HCT116 (cell line): ENCODE results near the gene LRIG3. TPM values are rescaled to one million over a fixed set of nuclear protein-coding genes. Genes with fewer than 3 reads are reported as not detected.

Experiments
- ATAC-seq: fragments of 200-7000 bp; cut with Tn5 transposase; 2 replicates; pipeline ENCODE4 v1.9.1; 2020; ENCODE audit warnings: mild to moderate bottlenecking, moderate library complexity
- BruUV-seq: library from RNA; stranded (reverse); fragments of 400-500 nt; replicated peaks from 2 replicates; lab custom pipeline; 2021; lab: Mats Ljungman, UMichigan
- CTCF ChIA-PET: fragments of 300-600 bp; sonication (Branson Sonifier 250); formaldehyde crosslinking; loops from one replicate; lab custom pipeline; 2021; ENCODE audit warnings: antibody characterized with exemption; lab: Charles Lee
- POLR2A ChIA-PET: fragments of 300-600, 350-600 bp; sonication (Branson Sonifier 250); formaldehyde crosslinking; loops from one replicate; lab custom pipeline; 2021; ENCODE audit warnings: antibody characterized with exemption; lab: Charles Lee
- RAD21 ChIA-PET, 2 experiments: fragments of 300-600 bp; sonication (Branson Sonifier 250); formaldehyde crosslinking; loops; one replicate each; lab custom pipeline; 2023; ENCODE audit warnings: low total read pairs in 2 of 2; ENCODE audit not compliant: uncharacterized antibody in 2 of 2, unreplicated experiment in 2 of 2, low non-redundant PET in 1 of 2; lab: Charles Lee
- DNase-seq: peaks from one replicate; pipeline ENCODE4 v3.0.0-alpha.2; 2010; ENCODE audit warnings: low read depth, low spot score
- H2AFZ ChIP-seq: fragments of 200-600 bp; shearing (Covaris generic), sonication (generic); 2 replicates; pipeline ENCODE4 v1.6.1; 2017; ENCODE audit warnings: low read depth, mixed run types, mixed read lengths, antibody characterized with exemption, low read length; ENCODE audit not compliant: poor library complexity, severe bottlenecking
- H3K27ac ChIP-seq: 2 replicates; pipeline ENCODE4 v1.5.1; 2012; ENCODE audit warnings: low read depth, low read length
- H3K27me3 ChIP-seq: fragments of 200-600 bp; sonication (generic); 2 replicates; pipeline ENCODE4 v1.6.1; 2016; ENCODE audit warnings: mixed run types, low read length, mixed read lengths; ENCODE audit not compliant: insufficient read depth
- H3K36me3 ChIP-seq, 2 experiments: fragments of 200-500 bp in 1 of 2; fragments of 200-600 bp in 1 of 2; sonication (Bioruptor generic) in 1 of 2; sonication (generic) in 1 of 2; 2 replicates each; pipeline versions ENCODE4 v1.5.1 to v1.6.1; 2014 to 2016; ENCODE audit warnings: low read length in 2 of 2, inconsistent platforms in 1 of 2, mixed read lengths in 1 of 2, mixed run types in 1 of 2; ENCODE audit not compliant: insufficient read depth in 2 of 2, control insufficient read depth in 1 of 2
- H3K4me1 ChIP-seq, 2 experiments: fragments of 200-600 bp in 1 of 2; sonication (generic) in 1 of 2; 2 replicates each; pipeline versions ENCODE4 v1.5.1 to v1.6.1; 2012 to 2017; ENCODE audit warnings: low read length in 2 of 2, inconsistent platforms in 1 of 2, mild to moderate bottlenecking in 1 of 2, mixed read lengths in 1 of 2, mixed run types in 1 of 2, moderate library complexity in 1 of 2; ENCODE audit not compliant: insufficient read depth in 2 of 2, control insufficient read depth in 1 of 2
- H3K4me2 ChIP-seq: fragments of 200-600 bp; sonication (generic); 2 replicates; pipeline ENCODE4 v1.6.1; 2017; ENCODE audit warnings: mixed run types, low read length, mixed read lengths
- H3K4me3 ChIP-seq, 2 experiments: fragments of 200-600 bp in 1 of 2; sonication (generic) in 1 of 2; replicated peaks in 1 of 2; 2 replicates each; pipeline ENCODE4 v1.5.1; 2011 to 2016; ENCODE audit warnings: low read length in 2 of 2, control low read depth in 1 of 2, low read depth in 1 of 2, mild to moderate bottlenecking in 1 of 2, mixed read lengths in 1 of 2, mixed run types in 1 of 2
- H3K79me2 ChIP-seq: fragments of 200-600 bp; sonication (generic); 2 replicates; pipeline ENCODE4 v1.6.1; 2017; ENCODE audit warnings: mild to moderate bottlenecking, mixed run types, low read length, moderate library complexity, mixed read lengths; ENCODE audit not compliant: insufficient read depth
- H3K9ac ChIP-seq: fragments of 200-600 bp; sonication (generic); 2 replicates; pipeline ENCODE4 v1.6.1; 2016; ENCODE audit warnings: low read length, mixed read lengths
- H3K9me2 ChIP-seq: fragments of 200-600 bp; sonication (generic), shearing (Covaris generic); 2 replicates; pipeline ENCODE4 v1.6.1; 2017; ENCODE audit warnings: mixed run types, mild to moderate bottlenecking, moderate library complexity; ENCODE audit not compliant: insufficient read depth
- H3K9me3 ChIP-seq, 2 experiments: fragments of 200-500 bp in 1 of 2; fragments of 200-600 bp in 1 of 2; sonication (Bioruptor generic) in 1 of 2; sonication (generic) in 1 of 2; 2 replicates each; pipeline ENCODE4 v1.6.1; 2014 to 2017; ENCODE audit warnings: low read length in 2 of 2, mixed read lengths in 2 of 2, inconsistent platforms in 1 of 2, low read depth in 1 of 2, mild to moderate bottlenecking in 1 of 2, mixed run types in 1 of 2, moderate library complexity in 1 of 2; ENCODE audit not compliant: control insufficient read depth in 1 of 2, insufficient read depth in 1 of 2
- H4K20me1 ChIP-seq: fragments of 200-600 bp; sonication (generic), shearing (Covaris generic); 2 replicates; pipeline ENCODE4 v1.6.1; 2017; ENCODE audit warnings: mixed run types, mild to moderate bottlenecking, moderate library complexity; ENCODE audit not compliant: insufficient read depth
- ATF3 ChIP-seq: IDR thresholded peaks from 2 replicates; pipeline ENCODE4 v1.6.1; 2012
- CEBPB ChIP-seq: IDR thresholded peaks from 2 replicates; pipeline ENCODE4 v1.6.1; 2012; ENCODE audit warnings: low read depth
- ELF1 ChIP-seq: IDR thresholded peaks from 2 replicates; pipeline ENCODE4 v1.6.1; 2012; ENCODE audit warnings: low read depth, borderline replicate concordance
- EZH2 ChIP-seq: fragments of 200-600 bp; sonication (generic); IDR thresholded peaks from 2 replicates; pipeline ENCODE4 v1.6.1; 2017; ENCODE audit warnings: antibody characterized with exemption, mixed run types
- EZH2phosphoT487 ChIP-seq: fragments of 200-600 bp; IDR thresholded peaks from 2 replicates; pipeline ENCODE4 v1.6.1; 2018; ENCODE audit warnings: antibody characterized with exemption, borderline replicate concordance
- MAX ChIP-seq: IDR thresholded peaks from 2 replicates; pipeline ENCODE4 v1.6.1; 2012
- POLR2A ChIP-seq: IDR thresholded peaks from 2 replicates; pipeline ENCODE4 v1.7.0; 2011; ENCODE audit warnings: borderline replicate concordance; ENCODE audit not compliant: insufficient read depth, insufficient read length; ENCODE audit errors: extremely low read depth
- REST ChIP-seq: IDR thresholded peaks from 2 replicates; pipeline ENCODE4 v1.6.1; 2012; ENCODE audit warnings: low read depth
- SIN3A ChIP-seq: IDR thresholded peaks from 2 replicates; pipeline ENCODE4 v1.6.1; 2012; ENCODE audit warnings: low read depth
- SP1 ChIP-seq: IDR thresholded peaks from 2 replicates; pipeline ENCODE4 v1.6.1; 2012; ENCODE audit warnings: low read depth
- SRF ChIP-seq: IDR thresholded peaks from 2 replicates; pipeline ENCODE4 v1.6.1; 2012; ENCODE audit warnings: low read depth
- ZBTB33 ChIP-seq: IDR thresholded peaks from 2 replicates; pipeline ENCODE4 v1.6.1; 2011; ENCODE audit warnings: mild to moderate bottlenecking, low read length, moderate library complexity; ENCODE audit not compliant: insufficient replicate concordance; ENCODE audit errors: extremely low read depth
- ZFX ChIP-seq: fragments of 450-650 bp; IDR thresholded peaks from 2 replicates; pipeline ENCODE4 v1.6.1; 2017
- ZNF274 ChIP-seq: fragments of 200-500 bp; sonication (Bioruptor generic); IDR thresholded peaks from 2 replicates; pipeline ENCODE4 v1.6.1; 2014; ENCODE audit warnings: mild to moderate bottlenecking, low read depth, low read length, inconsistent platforms
- intact Hi-C: fragments of 100-400 bp; cut with micrococcal nuclease; formaldehyde crosslinking; loops from 2 replicates; pipeline ENCODE4 v1.10.0; 2022
- total RNA-seq: library from RNA; stranded (reverse); gene quantifications from one replicate; pipeline ENCODE4 v1.2.1, GENCODE V29; 2021; ENCODE audit not compliant: unreplicated experiment

The LRIG3 gene
- total RNA-seq, 1 experiment from 2014 or later = 11.1 TPM

- TF ChIP-seq REST (no peak), SP1 (no peak)
- TF ChIP-seq, all 23 proteins: peak for 0
Measured at GRCh38 chr12:58897969-58898368, 22.3 kb downstream of the LRIG3 start (continued).

- TF ChIP-seq EZH2phosphoT487 (no peak), ZNF274 (no peak), ZFX (no peak), SIN3A (no peak), EZH2 (no peak), ZBTB33 (no peak), ELF1 (no peak), ATF3 (no peak), REST (no peak), MAX (no peak), POLR2A (no peak), CEBPB (no peak), SRF (no peak)
- TF ChIP-seq, all 23 proteins: peak for 0
- no peak for DNase-seq
- Histone ChIP-seq H3K79me2 (peaks cover 20% of the 10 kb centered on the region; the same call in 1 of the 2 replicates), H3K4me2 (no peak overlapping the region), H3K9ac (no peak overlapping the region), H4K20me1 (no peaks in the 10 kb centered on the region), H3K9me2 (no peaks in the 10 kb centered on the region), H2AFZ (no peak overlapping the region), H3K36me3 (no peaks in the 10 kb centered on the region), H3K27me3 (no peaks in the 10 kb centered on the region), H3K4me3 (no peak overlapping the region), H3K4me1 (no peaks in the 10 kb centered on the region; a peak in 1 of 4 replicates), H3K9me3 (no peaks in the 10 kb centered on the region), H3K27ac (no peak overlapping the region)
- RAD21 ChIA-PET = no interaction called here
- CTCF ChIA-PET = no interaction called here
- BruUV-seq = no TSS peak
- no peak for ATAC-seq
- intact Hi-C loops = no loop called here
- POLR2A ChIA-PET = no interaction called here
Measured at GRCh38 chr12:58896278-58896677, 24.0 kb downstream of the LRIG3 start.
